NCI-H526 (cell line): ENCODE results near the gene KIAA0930.

Experiments used
- DNase-seq, 2 experiments: peaks; one replicate each; lab custom pipeline; 2025; lab: John Stamatoyannopoulos, UW

Gene KIAA0930

DNA sequence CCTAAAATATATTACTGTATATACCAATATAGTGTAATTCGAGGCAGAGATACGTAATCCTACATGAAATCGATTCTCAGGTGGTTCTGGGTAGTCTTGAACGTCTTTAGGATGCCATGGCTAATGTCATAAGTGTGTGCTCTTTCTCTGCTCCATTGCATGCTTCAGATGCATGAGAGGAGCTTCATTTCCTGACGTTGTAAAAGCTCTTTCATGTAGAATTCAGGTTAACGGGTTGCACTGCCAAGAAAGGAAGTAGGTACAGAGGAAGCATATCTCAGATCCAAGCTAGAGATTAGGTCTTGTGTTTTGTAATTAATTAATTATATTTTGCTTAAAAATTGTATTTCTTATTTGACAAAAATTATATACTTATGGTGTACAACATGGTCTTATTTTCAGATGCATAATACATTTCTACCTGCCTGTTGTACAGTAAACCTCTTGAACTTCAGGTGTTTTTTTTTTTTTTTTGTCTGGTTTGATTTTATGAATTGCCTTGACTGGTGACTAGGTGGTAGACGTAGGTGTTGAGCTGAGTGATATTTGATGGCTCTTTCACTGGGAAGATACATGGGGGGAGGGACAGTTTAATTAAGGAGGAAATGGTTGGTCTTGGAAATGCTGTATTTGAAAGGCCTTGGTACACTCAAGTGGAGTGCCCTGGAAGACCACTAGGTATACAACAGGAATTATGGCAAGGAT is 67.7 kb downstream of the KIAA0930 start:
- no peak for DNase-seq

DNA sequence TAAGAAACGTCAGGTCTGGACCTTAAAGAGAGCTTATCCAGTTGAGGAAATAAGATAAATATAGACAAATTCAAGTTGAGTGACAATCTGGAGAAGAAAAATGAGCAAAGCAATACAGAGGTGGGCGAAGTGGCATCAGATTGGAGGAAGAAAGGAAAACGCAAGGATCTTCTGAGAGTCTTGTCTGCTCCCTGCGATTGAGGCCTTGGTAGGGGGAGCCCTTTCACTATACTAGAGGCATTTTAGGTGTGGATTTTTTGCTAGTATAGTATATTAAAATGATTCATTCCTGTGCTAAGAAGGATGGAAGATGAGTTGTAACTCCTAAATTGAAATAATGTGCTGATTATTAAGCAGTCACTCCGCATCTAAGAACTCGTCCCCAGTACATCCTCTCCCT is 68.9 kb downstream of the KIAA0930 start:
- no peak for DNase-seq

DNA sequence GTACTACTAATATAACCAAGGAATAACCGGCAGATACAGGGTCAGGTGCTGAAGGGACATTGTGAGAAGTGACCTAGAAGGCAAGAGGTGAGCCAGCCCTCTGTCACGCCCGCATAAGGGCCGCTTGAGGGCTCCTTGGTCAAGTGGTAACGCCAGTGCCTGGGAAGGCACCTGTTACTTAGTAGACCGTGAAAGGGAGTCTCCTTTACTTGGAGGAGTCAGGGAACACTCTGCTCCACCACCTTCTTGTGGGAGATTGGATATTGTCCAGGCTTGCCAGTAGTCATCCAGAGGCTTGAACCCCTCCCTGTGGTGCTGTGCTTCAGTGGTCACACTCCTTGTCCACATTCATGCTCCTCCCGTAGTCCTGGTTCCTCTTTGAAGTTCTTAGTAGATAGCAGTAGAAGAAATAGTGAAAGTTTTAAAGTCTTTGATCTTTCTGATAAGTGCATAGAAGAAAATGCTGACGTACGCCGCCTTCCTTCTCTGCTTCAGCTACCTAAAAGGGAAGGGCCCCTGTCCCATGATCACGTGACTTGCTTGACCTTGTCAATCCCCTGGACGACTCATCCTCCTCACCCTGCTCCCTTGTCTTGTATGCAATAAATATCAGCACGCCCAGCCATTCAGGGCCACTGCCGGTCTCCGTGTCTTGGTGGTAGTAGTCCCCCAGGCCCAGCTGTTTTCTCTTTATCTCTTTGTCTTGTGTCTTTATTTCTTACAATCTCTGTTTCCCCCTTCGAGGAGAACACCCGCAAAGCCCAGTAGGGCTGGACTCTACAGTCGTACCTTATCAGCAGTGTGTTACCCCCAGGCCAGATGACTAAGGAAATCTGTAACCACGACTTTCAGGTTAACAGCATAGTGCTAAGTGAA is 70.9 kb downstream of the KIAA0930 start:
- no peak for DNase-seq

DNA sequence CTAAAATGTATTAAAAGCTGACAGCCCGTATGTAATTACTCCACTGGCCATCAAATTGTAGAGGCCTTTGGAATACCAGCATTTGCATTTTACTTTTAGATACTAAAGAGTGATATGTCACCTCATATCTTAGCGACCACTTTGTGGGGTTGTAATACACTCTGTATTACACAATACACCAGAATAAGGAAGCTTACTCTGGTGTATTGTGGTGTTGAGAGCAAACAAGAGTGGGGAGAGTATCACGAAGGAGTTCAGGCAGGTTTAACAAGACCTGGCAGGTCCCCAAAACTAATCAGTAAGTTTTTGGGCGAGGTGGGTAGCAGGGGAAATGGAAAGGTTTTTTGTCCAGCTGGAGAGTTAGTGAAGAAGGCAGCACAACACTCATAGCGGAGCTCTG is 73.8 kb downstream of the KIAA0930 start:
- DNase-seq: no peak

DNA sequence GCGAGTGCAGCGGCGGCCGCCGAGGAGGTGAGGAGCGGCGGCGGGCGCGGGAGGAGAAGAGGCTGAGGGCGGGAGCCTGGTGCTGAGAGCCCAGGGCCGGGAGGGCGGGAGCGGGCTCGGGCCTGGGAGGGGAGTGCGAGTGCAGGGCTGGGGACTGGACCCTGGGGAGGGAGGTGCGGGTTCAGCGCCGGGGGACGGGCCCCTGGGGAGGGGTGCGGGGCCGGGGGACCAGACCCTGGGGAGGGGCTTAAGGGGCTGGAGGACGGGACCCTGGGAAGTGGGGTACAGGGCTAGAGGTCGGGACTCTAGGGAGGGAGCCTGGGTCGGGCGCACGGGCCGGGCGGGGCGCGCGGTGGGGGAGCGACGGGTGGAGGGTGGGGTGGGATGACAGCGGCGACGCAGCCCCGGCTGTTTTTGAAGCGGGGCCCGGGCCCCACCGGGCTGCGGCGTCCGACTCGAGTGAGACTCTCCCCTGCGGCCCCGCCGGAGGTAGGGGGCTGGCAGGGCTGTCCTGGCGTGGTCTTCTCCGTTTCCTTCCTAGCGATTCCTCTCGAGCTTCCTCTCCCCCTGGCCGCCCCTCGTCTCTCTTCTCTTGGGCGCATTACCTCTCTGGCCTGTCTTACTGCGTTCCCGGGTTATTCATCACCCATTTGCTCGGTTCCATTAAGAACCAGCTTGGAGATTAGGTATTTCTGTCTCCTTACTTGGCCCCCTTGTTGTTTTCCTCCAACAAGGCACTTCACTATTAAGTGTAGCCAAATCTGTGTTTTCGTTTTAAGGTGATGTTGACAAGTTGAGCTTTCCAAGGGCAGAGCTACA is 76.2 kb downstream of the KIAA0930 start:
- DNase-seq: peak in 1 of 2 experiments; percentile 30

DNA sequence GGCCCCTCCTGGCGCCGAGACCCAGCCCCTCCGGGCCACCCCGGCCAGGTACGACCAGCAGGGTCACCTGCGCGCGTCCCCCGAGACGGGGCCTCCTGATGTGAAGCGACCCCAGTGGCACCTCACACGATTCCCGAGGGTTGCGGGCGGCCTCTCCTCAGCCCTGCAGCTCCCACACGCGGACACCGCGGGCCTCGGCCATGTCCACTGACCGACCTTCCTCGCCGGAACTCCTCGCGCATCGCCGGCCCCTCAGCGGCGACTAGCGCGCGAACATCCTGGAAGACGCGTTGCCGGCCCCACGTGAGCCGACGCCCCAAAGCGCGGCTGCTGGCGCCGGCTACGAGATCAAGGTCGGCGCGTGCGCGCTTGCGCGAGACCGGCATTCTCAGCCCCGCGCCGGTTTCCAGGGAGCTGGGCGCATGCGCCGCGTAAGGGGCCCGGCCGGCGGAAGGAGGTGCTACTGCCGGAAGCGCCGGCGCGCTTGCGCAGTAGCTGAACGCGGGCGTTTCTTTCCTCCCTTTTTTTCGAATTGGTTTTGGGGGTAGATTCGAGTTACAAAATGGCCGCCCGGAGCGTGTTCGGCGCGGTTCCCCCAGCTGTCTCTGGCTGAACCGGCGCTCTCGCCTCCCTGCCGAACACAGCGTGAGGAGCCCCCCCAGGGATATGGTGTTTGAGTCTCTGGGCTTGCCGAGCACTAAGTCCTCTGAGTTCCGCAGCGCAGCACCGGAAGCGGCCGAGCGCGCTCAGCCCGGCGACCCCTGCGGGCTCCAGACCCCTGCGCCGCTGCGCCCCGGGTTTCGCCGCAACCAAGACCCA is 77.0 kb downstream of the KIAA0930 start, which contains the start of gene NUP50:
Gene NUP50 (plus strand): TSS at position 475 of the 819 bp plus-strand sequence. CDS start 4,253 bp downstream, outside the sequence.
- peak; percentile 72 to 95 for DNase-seq

DNA sequence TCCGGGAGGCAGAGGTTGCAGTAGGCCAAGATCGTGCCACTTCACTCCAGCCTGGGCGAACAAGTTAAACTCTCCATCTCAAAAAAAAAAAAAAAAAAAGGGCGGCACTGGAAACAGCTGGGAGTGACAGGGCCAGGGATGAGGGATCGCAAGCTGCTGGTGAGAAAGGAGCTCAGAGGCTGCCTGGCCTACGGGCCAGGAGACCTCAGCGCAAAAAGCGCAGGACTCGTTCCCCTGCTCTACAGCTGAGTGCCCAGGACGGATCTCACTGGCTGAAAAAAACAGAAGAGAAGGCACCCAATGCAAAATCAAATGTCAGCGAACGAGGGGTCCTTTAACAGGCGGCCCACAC is 77.6 kb downstream of the KIAA0930 start:
- peak; percentile 10 to 42 for DNase-seq

DNA sequence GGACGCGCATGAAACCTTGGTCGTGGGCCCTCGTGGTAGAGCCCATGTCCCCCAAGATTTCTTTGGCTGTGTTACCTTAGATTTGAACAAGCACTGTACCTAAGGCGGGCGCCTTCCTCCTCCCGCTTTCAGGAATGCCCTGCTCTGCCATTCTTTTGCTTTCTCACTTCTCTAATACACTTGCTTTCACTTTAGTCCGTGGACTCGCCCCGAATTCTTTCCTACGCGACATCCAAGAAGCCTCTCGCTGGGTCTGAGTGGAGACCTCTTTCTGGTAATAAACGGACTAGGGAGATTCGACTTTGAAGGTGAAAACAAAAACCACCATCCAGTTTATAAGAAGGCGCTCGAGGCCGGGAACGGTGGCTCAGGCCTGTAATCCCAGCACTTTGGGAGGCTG is 78.2 kb downstream of the KIAA0930 start:
- DNase-seq: no peak

DNA sequence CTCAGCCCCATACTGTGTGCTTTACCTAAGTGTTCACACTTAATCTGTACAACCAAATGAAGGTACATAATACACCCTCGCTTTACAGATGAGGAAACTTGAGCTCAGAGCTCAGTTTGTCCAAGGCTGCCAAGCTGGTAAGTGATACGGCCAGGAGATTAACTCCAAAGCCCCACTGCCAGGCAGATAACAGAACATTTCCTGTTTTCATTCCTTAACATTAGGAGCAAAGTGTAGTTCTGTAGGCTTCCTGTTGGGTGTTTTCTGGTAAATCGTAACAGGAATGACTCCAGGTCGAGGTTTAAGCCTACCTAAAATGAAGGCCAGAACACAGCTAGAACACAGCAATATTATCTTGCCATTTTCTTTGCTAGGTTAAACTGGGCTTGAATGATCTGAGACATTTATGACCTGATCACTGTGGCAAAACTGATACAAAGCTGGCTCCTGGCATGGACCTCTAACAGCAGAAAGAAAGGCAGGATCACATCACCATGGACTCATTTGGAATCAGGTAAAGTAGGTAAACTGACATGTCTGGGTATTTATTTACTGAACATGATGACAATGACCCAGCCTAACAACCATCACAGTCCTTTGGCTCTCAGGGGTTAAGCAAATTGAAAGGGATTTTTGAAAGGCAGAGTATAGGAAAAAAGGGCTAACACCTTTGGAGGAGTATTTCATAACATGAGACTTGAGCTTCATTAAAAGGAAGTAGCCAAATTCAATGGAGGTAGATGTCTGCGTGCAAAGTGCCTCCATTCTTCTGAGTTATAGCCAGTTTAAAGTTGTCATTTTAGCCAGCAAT is 80.8 kb downstream of the KIAA0930 start:
- DNase-seq: no peak

DNA sequence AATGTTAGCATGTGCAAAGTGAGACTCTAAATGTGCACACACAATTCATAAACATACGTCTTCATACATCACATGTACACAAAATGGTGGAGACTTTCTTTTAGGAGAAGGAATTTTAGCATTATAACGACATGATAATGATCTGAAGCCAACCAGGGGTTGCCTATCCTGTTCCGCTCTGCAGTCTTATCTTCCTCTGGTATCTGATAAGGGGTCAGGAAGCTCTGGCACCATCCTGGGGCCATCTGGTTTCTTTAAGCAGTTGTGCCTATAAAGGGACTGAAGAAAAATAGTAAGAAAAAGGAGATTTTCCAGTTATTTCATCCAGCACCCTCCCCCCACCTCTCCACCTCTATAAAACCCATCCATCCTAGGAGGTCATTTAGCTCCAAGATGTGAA is 82.8 kb downstream of the KIAA0930 start:
- DNase-seq: no peak

DNA sequence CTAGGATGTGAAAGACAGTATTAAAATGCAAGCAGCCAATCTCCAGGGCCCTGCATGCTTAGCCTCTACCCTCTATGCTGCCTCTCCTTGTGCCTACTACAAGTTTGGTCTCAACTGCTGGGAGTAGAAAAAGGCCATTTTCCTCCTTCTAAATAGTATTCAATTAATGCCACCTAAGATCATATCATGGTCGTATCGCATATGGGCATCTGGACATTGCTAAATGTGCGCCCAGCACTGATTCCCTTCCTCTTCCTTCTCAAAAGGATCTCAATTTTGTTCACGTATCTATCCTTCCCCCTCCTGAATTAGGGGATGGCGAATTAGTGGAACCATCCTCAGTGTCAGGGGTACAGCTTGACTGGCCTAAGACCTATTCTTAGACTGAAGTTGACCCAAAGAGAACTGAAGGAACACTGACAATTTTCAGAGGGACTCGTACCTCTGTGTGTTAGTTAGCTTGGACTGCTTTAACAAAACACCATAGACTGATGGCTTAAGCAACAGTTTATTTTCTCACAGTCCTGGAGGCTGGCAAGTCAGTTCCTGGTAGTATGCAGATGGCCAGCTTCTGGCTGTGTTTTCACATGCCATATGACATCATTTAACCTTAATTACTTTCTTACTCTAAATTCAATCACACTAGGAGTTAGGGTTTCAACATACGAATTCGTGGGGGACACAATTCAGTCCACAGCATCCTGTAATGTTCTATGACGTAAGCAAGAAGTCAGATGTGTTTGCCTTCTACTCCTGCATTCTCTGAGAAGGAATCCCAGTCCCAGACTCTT is 85.4 kb downstream of the KIAA0930 start:
- DNase-seq: no peak

DNA sequence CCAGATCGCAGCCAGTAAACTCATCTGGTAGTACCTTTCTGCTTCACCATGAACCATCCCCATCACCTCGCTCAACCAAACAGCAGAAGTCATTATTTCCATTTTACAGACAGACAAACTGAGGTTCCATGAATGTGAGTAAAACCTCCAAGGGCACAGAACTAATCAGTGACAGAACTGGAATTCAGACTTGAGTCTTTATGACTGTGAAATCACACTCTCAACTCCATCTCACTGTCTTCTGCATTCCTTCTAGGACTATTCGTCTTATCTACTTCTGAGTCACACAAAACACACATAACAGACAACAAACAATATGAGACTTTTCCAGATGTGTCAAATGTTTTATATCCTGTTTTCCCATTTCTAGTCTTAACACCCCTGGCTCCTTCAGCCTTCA is 86.3 kb downstream of the KIAA0930 start:
- no peak for DNase-seq

DNA sequence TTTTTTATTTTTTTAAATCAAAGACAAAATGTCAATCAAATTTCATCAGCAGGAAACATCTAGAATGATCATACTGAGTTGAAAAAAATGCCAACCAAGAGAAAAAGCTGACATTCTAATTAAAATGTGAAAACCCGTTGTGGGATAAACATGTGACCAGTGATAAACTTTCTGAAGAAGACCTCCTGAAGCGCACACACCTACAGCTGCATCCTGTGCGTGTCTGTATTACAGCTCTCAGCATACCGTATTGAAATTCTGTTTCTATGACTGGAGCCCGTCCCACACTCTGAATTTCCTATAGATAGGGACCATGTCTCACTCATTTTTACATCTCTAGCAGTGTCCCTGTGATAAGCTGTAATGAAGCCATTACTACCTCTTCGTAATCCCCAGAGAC is 89.2 kb downstream of the KIAA0930 start:
- no peak for DNase-seq

DNA sequence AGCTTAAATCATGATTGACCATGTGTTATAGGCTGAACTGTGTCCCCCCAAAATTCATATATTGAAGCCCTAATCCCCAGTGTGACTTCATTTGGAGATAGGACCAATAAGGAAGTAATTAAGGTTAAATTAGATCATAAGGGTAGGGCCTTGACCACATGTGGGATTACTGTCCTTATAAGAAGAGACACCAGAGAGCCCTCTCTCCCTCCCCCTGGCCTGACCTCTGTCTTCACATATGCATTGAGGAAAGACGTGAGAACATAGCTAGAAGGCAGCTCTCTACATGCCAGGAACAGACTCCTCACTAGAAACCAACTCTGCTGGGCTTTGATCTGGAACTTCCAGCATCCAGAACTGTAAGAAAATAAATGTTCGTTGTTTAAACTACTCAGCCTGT is 90.6 kb downstream of the KIAA0930 start:
- no peak for DNase-seq

DNA sequence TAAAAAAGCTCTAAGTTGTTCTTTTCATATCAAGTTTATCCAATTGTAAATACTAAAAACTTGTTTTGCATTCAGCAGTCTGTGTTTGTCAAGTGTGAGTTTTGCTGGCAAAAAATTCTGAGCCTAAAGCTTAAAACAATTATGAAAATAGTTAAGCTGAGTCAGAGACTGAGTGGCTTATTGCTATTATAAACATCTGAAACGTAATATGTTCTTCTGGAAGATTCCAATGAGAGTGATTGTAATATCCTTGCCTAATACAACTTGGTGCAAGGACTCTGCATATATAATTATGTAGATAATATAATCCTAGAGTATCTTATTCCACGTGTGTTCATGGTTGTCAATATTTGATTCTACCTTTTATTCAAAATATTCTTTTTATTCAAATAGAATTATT is 91.0 kb downstream of the KIAA0930 start:
- DNase-seq: no peak

DNA sequence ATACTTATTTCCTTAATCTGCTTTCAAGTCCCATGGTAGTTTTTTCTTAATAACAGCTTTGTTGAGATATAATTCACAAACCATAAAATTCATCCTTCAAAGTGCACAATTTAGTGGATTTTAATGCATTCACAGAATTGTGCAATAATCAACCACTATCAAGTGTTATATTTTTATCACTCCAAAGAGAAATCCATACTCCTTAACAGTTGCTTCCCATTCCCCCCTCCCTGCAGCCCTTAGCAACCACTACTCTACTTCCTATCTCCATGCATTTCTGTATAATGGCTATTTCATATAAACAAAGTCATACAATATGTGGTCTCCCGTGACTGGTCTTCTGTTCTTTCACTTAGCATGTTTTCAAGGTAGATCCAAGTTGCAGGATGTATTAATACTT is 95.8 kb downstream of the KIAA0930 start:
- DNase-seq: no peak

DNA sequence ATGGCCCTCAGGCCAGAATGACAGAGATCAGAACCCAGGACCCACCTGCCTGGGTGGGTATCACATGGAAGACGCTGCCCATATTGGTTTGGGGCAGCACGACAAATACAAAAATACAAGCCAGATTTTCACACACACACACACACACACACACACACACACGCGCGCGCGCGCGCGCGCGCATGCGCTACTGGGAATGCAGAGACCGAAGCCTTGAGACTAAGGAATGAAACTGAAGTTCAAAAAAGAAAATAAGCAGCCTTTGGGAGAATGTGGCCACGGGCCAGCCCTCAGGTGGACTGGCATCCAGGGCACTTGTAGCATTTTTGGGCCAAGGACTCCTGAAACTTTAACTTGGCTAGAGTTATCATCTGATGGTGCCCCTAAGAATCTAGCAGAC is 98.3 kb downstream of the KIAA0930 start:
- no peak for DNase-seq
